ENCODE measurements around the gene F12. TPM values are rescaled to one million over a fixed set of nuclear protein-coding genes. Genes with fewer than 3 reads are reported as not detected.

The F12 gene
- total RNA-seq, 4 donors from 2014 or later, result 2.3 to 18.4 (median 7.1) TPM

- 18% methylated on average over 4 of the region's 5 CpGs for WGBS
- Histone ChIP-seq H3K27me3 (no peaks in the 10 kb centered on the region), H3K36me3 (no peaks in the 10 kb centered on the region), H3K4me1 (peaks cover 43% of the 10 kb centered on the region), H3K27ac (no peak overlapping the region), H3K9me3 (no peaks in the 10 kb centered on the region), H3K4me3 (peak overlapping the region; percentile 47)
- DNase-seq (ENCODE audit: low spot score in 2 of 2), result no peak
- TF ChIP-seq EP300 (IDR thresholded peaks at IDR 0.05) (no peak), POLR2AphosphoS5 (IDR thresholded peaks at IDR 0.05) (no peak), POLR2A (IDR thresholded peaks at IDR 0.05) (no peak)
- TF ChIP-seq, protein P1, sequence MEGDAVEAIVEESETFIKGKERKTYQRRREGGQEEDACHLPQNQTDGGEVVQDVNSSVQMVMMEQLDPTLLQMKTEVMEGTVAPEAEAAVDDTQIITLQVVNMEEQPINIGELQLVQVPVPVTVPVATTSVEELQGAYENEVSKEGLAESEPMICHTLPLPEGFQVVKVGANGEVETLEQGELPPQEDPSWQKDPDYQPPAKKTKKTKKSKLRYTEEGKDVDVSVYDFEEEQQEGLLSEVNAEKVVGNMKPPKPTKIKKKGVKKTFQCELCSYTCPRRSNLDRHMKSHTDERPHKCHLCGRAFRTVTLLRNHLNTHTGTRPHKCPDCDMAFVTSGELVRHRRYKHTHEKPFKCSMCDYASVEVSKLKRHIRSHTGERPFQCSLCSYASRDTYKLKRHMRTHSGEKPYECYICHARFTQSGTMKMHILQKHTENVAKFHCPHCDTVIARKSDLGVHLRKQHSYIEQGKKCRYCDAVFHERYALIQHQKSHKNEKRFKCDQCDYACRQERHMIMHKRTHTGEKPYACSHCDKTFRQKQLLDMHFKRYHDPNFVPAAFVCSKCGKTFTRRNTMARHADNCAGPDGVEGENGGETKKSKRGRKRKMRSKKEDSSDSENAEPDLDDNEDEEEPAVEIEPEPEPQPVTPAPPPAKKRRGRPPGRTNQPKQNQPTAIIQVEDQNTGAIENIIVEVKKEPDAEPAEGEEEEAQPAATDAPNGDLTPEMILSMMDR (IDR thresholded peaks at IDR 0.05), result no peak
Measured at GRCh38 chr5:177358370-177358819, 51.0 kb downstream of the F12 start.

- H3K27me3 ChIP-seq, result no peaks in the 10 kb centered on the region
- H3K4me1 ChIP-seq, result peaks cover 36% of the 10 kb centered on the region
- H3K27ac ChIP-seq, result no peak within 1 kb of the TSS
- no peak for DNase-seq (ENCODE audit: low spot score in 2 of 2)
- H3K4me3 ChIP-seq, result peak within 1 kb of the TSS; percentile 47
- no peaks in the 10 kb centered on the region for H3K9me3 ChIP-seq
- 9% methylated on average over 12 of the region's 37 CpGs for WGBS
- H3K36me3 ChIP-seq, result no peaks in the 10 kb centered on the region
- TF ChIP-seq POLR2AphosphoS5 (IDR thresholded peaks at IDR 0.05), result no peak
- TF ChIP-seq, protein P1 (IDR thresholded peaks at IDR 0.05), result no peak
- no peak for TF ChIP-seq POLR2A (IDR thresholded peaks at IDR 0.05)
- TF ChIP-seq EP300 (IDR thresholded peaks at IDR 0.05), result no peak
Measured at GRCh38 chr5:177357459-177358351, 51.7 kb downstream of the F12 start, which contains the start of gene RGS14. TSS of gene RGS14 (plus strand) at chr5:177357924. CDS start at chr5:177358025, 101 bp downstream.

DNA sequence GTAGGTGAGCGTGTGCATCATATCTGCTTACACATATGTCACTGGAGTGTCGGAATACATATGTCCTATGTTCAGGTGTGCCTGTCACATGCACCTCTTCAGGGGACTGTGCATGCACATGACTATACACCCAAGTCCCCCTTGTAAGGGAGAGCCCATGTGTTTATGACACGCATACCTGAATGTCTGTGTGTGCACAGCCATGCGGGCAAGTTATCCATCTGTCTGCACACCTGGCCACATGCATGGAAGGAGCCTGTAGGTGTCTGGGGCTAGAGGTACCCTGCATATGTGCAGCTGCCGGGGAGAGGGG is 52.3 kb downstream of the F12 start:
- Histone ChIP-seq H3K4me1 (peaks cover 31% of the 10 kb centered on the region), H3K27me3 (no peaks in the 10 kb centered on the region), H3K36me3 (no peaks in the 10 kb centered on the region), H3K4me3 (no peak overlapping the region), H3K27ac (no peak overlapping the region), H3K9me3 (no peaks in the 10 kb centered on the region)
- 93% methylated on average over 3 of the region's 5 CpGs for WGBS
- no peak for DNase-seq (ENCODE audit: low spot score in 2 of 2)
- TF ChIP-seq EP300 (IDR thresholded peaks at IDR 0.05) (no peak), POLR2AphosphoS5 (IDR thresholded peaks at IDR 0.05) (no peak), POLR2A (IDR thresholded peaks at IDR 0.05) (no peak)
- TF ChIP-seq, protein P1 (IDR thresholded peaks at IDR 0.05), result no peak

GRCh38 chr5:177356746-177357145 is 52.6 kb downstream of the F12 start:
- H3K27me3 ChIP-seq, result no peaks in the 10 kb centered on the region
- 61% methylated on average over 3 of the region's 3 CpGs for WGBS
- no peaks in the 10 kb centered on the region for H3K9me3 ChIP-seq
- H3K4me1 ChIP-seq, result peaks cover 31% of the 10 kb centered on the region
- DNase-seq (ENCODE audit: low spot score in 2 of 2), result no peak
- H3K4me3 ChIP-seq, result no peak overlapping the region
- TF ChIP-seq EP300 (IDR thresholded peaks at IDR 0.05) (no peak), POLR2A (IDR thresholded peaks at IDR 0.05) (no peak), POLR2AphosphoS5 (IDR thresholded peaks at IDR 0.05) (no peak)
- TF ChIP-seq, protein P1 (IDR thresholded peaks at IDR 0.05), result no peak
- no peaks in the 10 kb centered on the region for H3K36me3 ChIP-seq
- no peak overlapping the region for H3K27ac ChIP-seq

DNA sequence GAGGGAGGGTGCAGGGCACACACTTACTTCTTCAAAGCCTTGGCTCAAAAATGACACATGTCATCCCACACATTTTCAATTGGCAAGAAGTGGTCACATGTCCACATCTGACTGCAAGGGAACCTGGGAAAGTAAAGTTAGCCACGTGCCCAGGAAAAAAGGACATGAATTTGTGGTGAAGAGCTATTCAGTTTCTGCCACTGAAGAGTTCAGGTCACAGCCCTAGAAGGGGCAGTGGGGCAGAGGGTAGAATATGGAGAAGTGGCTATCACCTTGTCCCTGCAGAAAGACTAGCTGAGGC is 53.5 kb downstream of the F12 start:
- H3K27me3 ChIP-seq, result no peaks in the 10 kb centered on the region
- H3K4me1 ChIP-seq, result peaks cover 35% of the 10 kb centered on the region
- 24% methylated on average over 1 of the region's 1 CpG for WGBS
- H3K9me3 ChIP-seq, result no peaks in the 10 kb centered on the region
- DNase-seq (ENCODE audit: low spot score in 2 of 2), result no peak
- H3K36me3 ChIP-seq, result no peaks in the 10 kb centered on the region
- TF ChIP-seq POLR2A (IDR thresholded peaks at IDR 0.05), result no peak
- no peak for TF ChIP-seq EP300 (IDR thresholded peaks at IDR 0.05)
- TF ChIP-seq POLR2AphosphoS5 (IDR thresholded peaks at IDR 0.05), result no peak
- TF ChIP-seq, protein P1 (IDR thresholded peaks at IDR 0.05), result no peak
- no peak overlapping the region for H3K4me3 ChIP-seq
- no peak overlapping the region for H3K27ac ChIP-seq
